D721Med (cell line): ENCODE measurements around the gene UBAC2.

ENCODE experiments used
- DNase-seq: peaks from one replicate; pipeline ENCODE4 v3.0.0; 2011; ENCODE audit warnings: low spot score; ENCODE audit not compliant: insufficient read length
- FAIRE-seq: peaks from 2 replicates; lab custom pipeline; 2011; peaks lifted over from hg19 to GRCh38; lab: Jason Lieb, UNC
- TF ChIP-seq, protein P1 (sequence below): IDR thresholded peaks from 2 replicates; pipeline ENCODE4 v1.5.1; 2012; ENCODE audit warnings: mild to moderate bottlenecking, control low read depth; ENCODE audit not compliant: insufficient read depth; ENCODE audit errors: missing control alignments

UBAC2 gene

GRCh38 chr13:99381766-99382165, 181.1 kb downstream of the UBAC2 start:
- FAIRE-seq (no peak), DNase-seq (no peak)
- TF ChIP-seq, protein P1, sequence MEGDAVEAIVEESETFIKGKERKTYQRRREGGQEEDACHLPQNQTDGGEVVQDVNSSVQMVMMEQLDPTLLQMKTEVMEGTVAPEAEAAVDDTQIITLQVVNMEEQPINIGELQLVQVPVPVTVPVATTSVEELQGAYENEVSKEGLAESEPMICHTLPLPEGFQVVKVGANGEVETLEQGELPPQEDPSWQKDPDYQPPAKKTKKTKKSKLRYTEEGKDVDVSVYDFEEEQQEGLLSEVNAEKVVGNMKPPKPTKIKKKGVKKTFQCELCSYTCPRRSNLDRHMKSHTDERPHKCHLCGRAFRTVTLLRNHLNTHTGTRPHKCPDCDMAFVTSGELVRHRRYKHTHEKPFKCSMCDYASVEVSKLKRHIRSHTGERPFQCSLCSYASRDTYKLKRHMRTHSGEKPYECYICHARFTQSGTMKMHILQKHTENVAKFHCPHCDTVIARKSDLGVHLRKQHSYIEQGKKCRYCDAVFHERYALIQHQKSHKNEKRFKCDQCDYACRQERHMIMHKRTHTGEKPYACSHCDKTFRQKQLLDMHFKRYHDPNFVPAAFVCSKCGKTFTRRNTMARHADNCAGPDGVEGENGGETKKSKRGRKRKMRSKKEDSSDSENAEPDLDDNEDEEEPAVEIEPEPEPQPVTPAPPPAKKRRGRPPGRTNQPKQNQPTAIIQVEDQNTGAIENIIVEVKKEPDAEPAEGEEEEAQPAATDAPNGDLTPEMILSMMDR: no peak

- TF ChIP-seq, protein P1: no peak
- FAIRE-seq: no peak
- no peak for DNase-seq
Measured at GRCh38 chr13:99382428-99383133, 181.9 kb downstream of the UBAC2 start.

DNA sequence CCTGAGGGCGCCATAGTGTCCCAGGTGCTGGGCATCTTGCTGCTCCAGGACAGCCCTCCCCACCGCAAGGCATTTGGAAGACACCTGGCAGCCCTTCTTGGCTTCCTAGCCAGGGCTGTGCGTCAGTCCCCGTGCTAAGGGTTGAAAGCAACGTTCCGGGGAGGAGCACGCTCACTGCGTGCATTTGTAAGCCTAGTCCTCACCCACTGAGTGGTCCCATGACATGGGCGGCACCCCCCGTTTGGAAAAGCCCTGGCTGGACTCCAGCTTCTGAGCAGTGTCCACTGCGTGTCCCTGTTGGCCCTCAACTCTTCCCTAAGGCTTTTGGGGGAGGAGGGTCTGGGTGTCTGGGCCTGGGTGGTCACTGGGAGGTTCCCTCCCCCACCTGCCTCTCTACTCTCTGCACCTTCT, 182.9 kb downstream of the UBAC2 start:
- DNase-seq (no peak), FAIRE-seq (no peak)

GRCh38 chr13:99383946-99384345, 183.3 kb downstream of the UBAC2 start:
- TF ChIP-seq, protein P1: no peak
- no peak for DNase-seq
- FAIRE-seq: no peak

More for the DNA sequence above, 182.9 kb downstream of the UBAC2 start:
- TF ChIP-seq, protein P1: no peak

GRCh38 chr13:99384468-99384867, 183.8 kb downstream of the UBAC2 start:
- DNase-seq (no peak), FAIRE-seq (no peak)
- TF ChIP-seq, protein P1: no peak

GRCh38 chr13:99385161-99385560, 184.5 kb downstream of the UBAC2 start:
- FAIRE-seq: no peak
- DNase-seq: no peak
- TF ChIP-seq, protein P1: no peak

DNA sequence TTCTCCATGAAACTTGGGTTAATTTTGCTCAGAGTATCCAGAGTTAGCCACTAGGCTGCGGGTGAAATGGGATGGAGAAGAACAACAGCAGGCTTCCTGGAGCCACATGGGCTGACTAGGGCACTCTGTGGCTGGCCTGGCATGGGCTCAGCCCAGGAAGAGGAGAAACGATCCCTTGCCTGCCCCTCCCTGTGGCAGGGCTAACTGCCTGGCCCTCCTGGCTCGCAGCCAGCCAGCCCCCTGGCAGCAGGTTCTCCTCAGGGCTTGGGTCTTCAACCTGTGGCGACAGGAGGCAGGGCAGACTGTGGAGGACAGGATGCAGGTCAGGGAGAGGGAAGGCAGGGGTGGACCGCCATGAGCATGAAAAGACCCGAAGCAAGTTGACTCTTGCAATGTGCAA, 185.3 kb downstream of the UBAC2 start:
- TF ChIP-seq, protein P1: no peak
- DNase-seq (no peak), FAIRE-seq (no peak)
